Measurements from ENCODE around the gene SAMD4A. TPM values are rescaled to one million over a fixed set of nuclear protein-coding genes. Genes with fewer than 3 reads are reported as not detected.

Gene SAMD4A
- total RNA-seq, 2 donors from 2014 or later: 0.26 to 1.0 TPM

GRCh38 chr14:54805445-54806322 lies 238.8 kb downstream of the SAMD4A start:
- Mint-ChIP-seq H3K27me3 (peaks cover 18 to 21% of the 10 kb centered on the region in 2 donors), H3K36me3 (peaks cover 4% of the 10 kb centered on the region), H3K27ac (no peak overlapping the region), H3K4me1 (ENCODE audit: low read depth in 2 of 2) (peaks cover 4% of the 10 kb centered on the region in 2 donors), H3K4me3 (no peak overlapping the region), H3K9me3 (no peaks in the 10 kb centered on the region)
- peak; percentile 66 to 73 for ATAC-seq
- peak; percentile 81 for DNase-seq (ENCODE audit: low spot score)

- H3K27ac Mint-ChIP-seq: no peak overlapping the region
- peaks cover 4% of the 10 kb centered on the region in 2 donors for H3K4me1 Mint-ChIP-seq (ENCODE audit: low read depth in 2 of 2)
- no peak for DNase-seq (ENCODE audit: low spot score)
- H3K4me3 Mint-ChIP-seq: no peak overlapping the region
- ATAC-seq: no peak
- H3K36me3 Mint-ChIP-seq: peaks cover 5% of the 10 kb centered on the region
- H3K9me3 Mint-ChIP-seq: no peaks in the 10 kb centered on the region
- H3K27me3 Mint-ChIP-seq: peaks cover 11 to 12% of the 10 kb centered on the region in 2 donors
Observed at GRCh38 chr14:54806616-54807015, 239.7 kb downstream of the SAMD4A start.

- Mint-ChIP-seq H3K27me3 (peaks cover 8 to 10% of the 10 kb centered on the region in 2 donors), H3K36me3 (peaks cover 5% of the 10 kb centered on the region), H3K9me3 (no peaks in the 10 kb centered on the region), H3K27ac (no peak overlapping the region), H3K4me1 (ENCODE audit: low read depth in 2 of 2) (peaks cover 4% of the 10 kb centered on the region in 2 donors), H3K4me3 (no peak overlapping the region)
- DNase-seq (ENCODE audit: low spot score): no peak
- ATAC-seq: no peak
Observed at GRCh38 chr14:54807428-54807827, 240.5 kb downstream of the SAMD4A start.

- no peak overlapping the region for H3K4me3 Mint-ChIP-seq
- ATAC-seq: peak in 1 of 2 donors; percentile 12
- H3K27ac Mint-ChIP-seq: no peak overlapping the region
- no peak for DNase-seq (ENCODE audit: low spot score)
- H3K27me3 Mint-ChIP-seq: peaks cover 8 to 10% of the 10 kb centered on the region in 2 donors
- no peaks in the 10 kb centered on the region for H3K9me3 Mint-ChIP-seq
- H3K4me1 Mint-ChIP-seq (ENCODE audit: low read depth in 2 of 2): peaks cover 4% of the 10 kb centered on the region in 2 donors
- peaks cover 5% of the 10 kb centered on the region for H3K36me3 Mint-ChIP-seq
Observed at GRCh38 chr14:54807881-54808280, 241.0 kb downstream of the SAMD4A start.

GRCh38 chr14:54808326-54809161 lies 241.6 kb downstream of the SAMD4A start:
- Mint-ChIP-seq H3K36me3 (peaks cover 5% of the 10 kb centered on the region), H3K9me3 (no peaks in the 10 kb centered on the region), H3K4me3 (no peak overlapping the region), H3K27ac (no peak overlapping the region), H3K4me1 (ENCODE audit: low read depth in 2 of 2) (peaks cover 4% of the 10 kb centered on the region in 2 donors), H3K27me3 (peaks cover 8 to 10% of the 10 kb centered on the region in 2 donors)
- ATAC-seq: no peak
- no peak for DNase-seq (ENCODE audit: low spot score)

GRCh38 chr14:54809767-54810166 lies 242.8 kb downstream of the SAMD4A start:
- H3K27ac Mint-ChIP-seq: no peak overlapping the region
- DNase-seq (ENCODE audit: low spot score) (no peak), ATAC-seq (no peak)
- no peak overlapping the region for H3K4me3 Mint-ChIP-seq
- H3K4me1 Mint-ChIP-seq (ENCODE audit: low read depth in 2 of 2): peaks cover 4% of the 10 kb centered on the region in 2 donors
- H3K36me3 Mint-ChIP-seq: peaks cover 5% of the 10 kb centered on the region
- H3K27me3 Mint-ChIP-seq: peaks cover 8 to 10% of the 10 kb centered on the region in 2 donors
- no peaks in the 10 kb centered on the region for H3K9me3 Mint-ChIP-seq

- no peak for ATAC-seq
- no peak for DNase-seq (ENCODE audit: low spot score)
- H3K27me3 Mint-ChIP-seq: peaks cover 0 to 2% of the 10 kb centered on the region in 2 donors
- no peak overlapping the region for H3K27ac Mint-ChIP-seq
- H3K4me1 Mint-ChIP-seq (ENCODE audit: low read depth in 2 of 2): no peaks in the 10 kb centered on the region
- peaks cover 5% of the 10 kb centered on the region for H3K36me3 Mint-ChIP-seq
- no peaks in the 10 kb centered on the region for H3K9me3 Mint-ChIP-seq
- no peak overlapping the region for H3K4me3 Mint-ChIP-seq
Observed at GRCh38 chr14:54812617-54813016, 245.7 kb downstream of the SAMD4A start.

DNA sequence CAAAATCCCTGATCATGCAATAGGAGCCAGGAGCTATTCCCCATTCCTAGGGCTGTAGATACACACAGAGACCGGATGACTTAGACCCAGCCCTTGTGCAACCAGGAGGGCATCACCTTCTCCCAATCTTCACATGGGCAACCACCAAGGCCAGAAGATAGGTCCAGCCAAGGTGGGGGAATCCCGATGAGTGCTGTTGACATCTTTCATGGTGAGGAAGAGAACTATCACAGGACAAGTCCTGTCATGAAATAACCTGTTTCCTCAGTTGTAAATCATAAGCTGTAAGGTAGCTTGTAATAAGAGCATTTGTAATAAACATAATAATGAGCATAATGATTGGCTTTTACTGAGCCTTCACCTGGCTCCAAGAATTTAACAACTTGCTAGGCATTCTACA lies 246.2 kb downstream of the SAMD4A start:
- H3K36me3 Mint-ChIP-seq: peaks cover 5% of the 10 kb centered on the region
- H3K4me1 Mint-ChIP-seq (ENCODE audit: low read depth in 2 of 2): no peaks in the 10 kb centered on the region
- no peaks in the 10 kb centered on the region for H3K27me3 Mint-ChIP-seq
- no peak overlapping the region for H3K27ac Mint-ChIP-seq
- ATAC-seq: no peak
- no peak overlapping the region for H3K4me3 Mint-ChIP-seq
- DNase-seq (ENCODE audit: low spot score): no peak
- H3K9me3 Mint-ChIP-seq: no peaks in the 10 kb centered on the region

DNA sequence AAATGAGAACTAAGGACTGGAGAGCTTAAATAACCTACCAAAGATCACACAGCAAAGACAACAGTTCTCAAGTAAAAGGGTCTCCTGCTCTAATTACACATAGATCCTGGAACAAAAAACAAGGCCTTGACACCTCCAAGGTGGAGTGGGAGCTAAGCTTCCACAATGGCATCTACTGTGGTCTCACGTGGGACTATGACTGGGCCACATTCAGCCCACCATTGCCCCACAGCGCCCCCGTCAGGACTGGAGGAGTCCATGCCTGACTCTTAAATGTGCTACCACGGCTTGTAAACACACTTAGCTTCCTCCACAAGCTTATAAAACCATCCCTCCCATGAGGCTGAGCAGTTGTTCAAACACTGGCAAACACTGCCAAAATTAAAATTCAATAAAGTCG lies 247.1 kb downstream of the SAMD4A start:
- Mint-ChIP-seq H3K4me1 (ENCODE audit: low read depth in 2 of 2) (no peaks in the 10 kb centered on the region), H3K27ac (no peak overlapping the region), H3K4me3 (no peak overlapping the region), H3K27me3 (no peaks in the 10 kb centered on the region), H3K9me3 (no peaks in the 10 kb centered on the region), H3K36me3 (peaks cover 5% of the 10 kb centered on the region)
- no peak for ATAC-seq
- no peak for DNase-seq (ENCODE audit: low spot score)

GRCh38 chr14:54815016-54815415 lies 248.1 kb downstream of the SAMD4A start:
- ATAC-seq (no peak), DNase-seq (ENCODE audit: low spot score) (no peak)
- H3K27ac Mint-ChIP-seq: no peak overlapping the region
- H3K9me3 Mint-ChIP-seq: no peaks in the 10 kb centered on the region
- no peaks in the 10 kb centered on the region for H3K4me1 Mint-ChIP-seq (ENCODE audit: low read depth in 2 of 2)
- H3K27me3 Mint-ChIP-seq: peaks cover 0 to 1% of the 10 kb centered on the region in 2 donors
- H3K36me3 Mint-ChIP-seq: peaks cover 5% of the 10 kb centered on the region
- H3K4me3 Mint-ChIP-seq: no peak overlapping the region

DNA sequence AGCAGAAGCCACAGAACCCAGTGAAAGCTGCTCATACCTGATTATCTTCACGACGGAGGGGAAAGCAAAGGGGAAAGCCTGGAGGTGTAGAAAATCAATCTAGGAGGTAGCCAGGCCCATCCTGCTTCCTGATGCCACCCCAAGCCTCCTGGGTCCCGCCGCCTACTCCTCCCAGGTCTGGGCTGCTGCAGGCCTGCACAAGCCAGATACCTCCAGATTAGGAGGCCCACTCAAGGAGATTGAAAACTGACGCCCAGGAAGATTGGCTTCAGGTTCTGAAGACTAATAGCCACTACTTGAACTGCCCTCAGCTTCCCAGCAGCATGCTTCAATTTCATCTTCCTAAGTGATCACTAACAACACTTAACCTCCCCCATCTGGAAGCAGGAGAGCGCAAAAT lies 248.6 kb downstream of the SAMD4A start:
- H3K4me3 Mint-ChIP-seq: no peak overlapping the region

DNA sequence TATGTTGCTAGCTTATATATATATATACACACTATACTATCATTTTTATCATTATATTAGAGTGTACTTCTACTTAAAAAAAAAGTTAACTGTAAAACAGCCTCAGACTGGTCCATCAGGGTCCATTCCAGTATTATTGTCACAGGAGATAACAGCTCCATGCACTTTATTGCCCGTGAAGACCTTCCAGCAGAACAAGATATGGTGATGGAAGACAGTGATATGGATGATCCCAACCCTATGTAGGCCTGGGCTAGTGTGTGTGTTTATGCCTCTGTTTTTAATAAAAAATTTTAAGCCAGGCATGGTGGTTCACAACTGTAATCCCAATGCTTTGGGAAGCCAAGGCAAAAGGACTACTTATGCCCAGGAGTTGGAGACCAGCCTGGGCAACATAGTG lies 249.5 kb downstream of the SAMD4A start:
- peaks cover 6 to 7% of the 10 kb centered on the region in 2 donors for H3K27me3 Mint-ChIP-seq
- no peak for DNase-seq (ENCODE audit: low spot score)
- no peak overlapping the region for H3K27ac Mint-ChIP-seq
- ATAC-seq: no peak
- H3K4me1 Mint-ChIP-seq (ENCODE audit: low read depth in 2 of 2): no peaks in the 10 kb centered on the region
- H3K36me3 Mint-ChIP-seq: peaks cover under 1% of the 10 kb centered on the region
- no peaks in the 10 kb centered on the region for H3K9me3 Mint-ChIP-seq
- H3K4me3 Mint-ChIP-seq: no peak overlapping the region

More for the DNA sequence above, 248.6 kb downstream of the SAMD4A start:
- H3K36me3 Mint-ChIP-seq: peaks cover 5% of the 10 kb centered on the region
- DNase-seq (ENCODE audit: low spot score): no peak
- H3K27ac Mint-ChIP-seq: no peak overlapping the region
- no peaks in the 10 kb centered on the region for H3K4me1 Mint-ChIP-seq (ENCODE audit: low read depth in 2 of 2)
- H3K27me3 Mint-ChIP-seq: peaks cover 3 to 5% of the 10 kb centered on the region in 2 donors
- H3K9me3 Mint-ChIP-seq: no peaks in the 10 kb centered on the region
- ATAC-seq: no peak

GRCh38 chr14:54817506-54817905 lies 250.6 kb downstream of the SAMD4A start:
- no peaks in the 10 kb centered on the region for H3K4me1 Mint-ChIP-seq (ENCODE audit: low read depth in 2 of 2)
- H3K27ac Mint-ChIP-seq: no peak overlapping the region
- no peak for DNase-seq (ENCODE audit: low spot score)
- no peaks in the 10 kb centered on the region for H3K9me3 Mint-ChIP-seq
- H3K4me3 Mint-ChIP-seq: no peak overlapping the region
- no peak for ATAC-seq
- no peaks in the 10 kb centered on the region for H3K36me3 Mint-ChIP-seq
- H3K27me3 Mint-ChIP-seq: peaks cover 6 to 7% of the 10 kb centered on the region in 2 donors
